CD4-positive, alpha-beta T cell treated with Interleukin-12 subunit alpha and Interleukin-12 subunit beta, for 1 hour (primary cell): ENCODE data around the gene HOXD10.

Source experiments
- DNase-seq: peaks from one replicate; pipeline ENCODE4 v3.0.0-alpha.2; 2020

The HOXD10 gene

GRCh38 chr2:176152350-176153181 lies 36.0 kb downstream of the HOXD10 start:
- no peak for DNase-seq

GRCh38 chr2:176154576-176155252 lies 38.1 kb downstream of the HOXD10 start:
- no peak for DNase-seq

- no peak for DNase-seq
Measured at GRCh38 chr2:176155356-176156044, 38.9 kb downstream of the HOXD10 start.

GRCh38 chr2:176156301-176156806 lies 39.8 kb downstream of the HOXD10 start:
- DNase-seq = no peak

- DNase-seq = no peak
Measured at GRCh38 chr2:176156807-176157498, 40.4 kb downstream of the HOXD10 start, which contains the start of gene HOXD3. Gene HOXD3 (plus strand): TSS chr2:176157307. CDS start chr2:176169115, 11,808 bp downstream.

- DNase-seq = no peak
Measured at GRCh38 chr2:176157499-176158185, 41.1 kb downstream of the HOXD10 start.

GRCh38 chr2:176158186-176158591 lies 41.6 kb downstream of the HOXD10 start:
- DNase-seq = no peak

GRCh38 chr2:176158855-176159662 lies 42.5 kb downstream of the HOXD10 start:
- DNase-seq = no peak

- DNase-seq = no peak
Measured at GRCh38 chr2:176159663-176160250, 43.2 kb downstream of the HOXD10 start.

GRCh38 chr2:176160251-176160985 lies 43.8 kb downstream of the HOXD10 start:
- DNase-seq = no peak

GRCh38 chr2:176160986-176161824 lies 44.6 kb downstream of the HOXD10 start:
- no peak for DNase-seq

GRCh38 chr2:176161825-176162626 lies 45.4 kb downstream of the HOXD10 start:
- no peak for DNase-seq

- no peak for DNase-seq
Measured at GRCh38 chr2:176162911-176163671, 46.5 kb downstream of the HOXD10 start.

- no peak for DNase-seq
Measured at GRCh38 chr2:176163672-176164056, 47.1 kb downstream of the HOXD10 start.

- DNase-seq = no peak
Measured at GRCh38 chr2:176164201-176164600, 47.6 kb downstream of the HOXD10 start.

- DNase-seq = no peak
Measured at GRCh38 chr2:176164611-176165369, 48.2 kb downstream of the HOXD10 start.
